ENCODE data around the gene STK32B.

The STK32B gene

DNA sequence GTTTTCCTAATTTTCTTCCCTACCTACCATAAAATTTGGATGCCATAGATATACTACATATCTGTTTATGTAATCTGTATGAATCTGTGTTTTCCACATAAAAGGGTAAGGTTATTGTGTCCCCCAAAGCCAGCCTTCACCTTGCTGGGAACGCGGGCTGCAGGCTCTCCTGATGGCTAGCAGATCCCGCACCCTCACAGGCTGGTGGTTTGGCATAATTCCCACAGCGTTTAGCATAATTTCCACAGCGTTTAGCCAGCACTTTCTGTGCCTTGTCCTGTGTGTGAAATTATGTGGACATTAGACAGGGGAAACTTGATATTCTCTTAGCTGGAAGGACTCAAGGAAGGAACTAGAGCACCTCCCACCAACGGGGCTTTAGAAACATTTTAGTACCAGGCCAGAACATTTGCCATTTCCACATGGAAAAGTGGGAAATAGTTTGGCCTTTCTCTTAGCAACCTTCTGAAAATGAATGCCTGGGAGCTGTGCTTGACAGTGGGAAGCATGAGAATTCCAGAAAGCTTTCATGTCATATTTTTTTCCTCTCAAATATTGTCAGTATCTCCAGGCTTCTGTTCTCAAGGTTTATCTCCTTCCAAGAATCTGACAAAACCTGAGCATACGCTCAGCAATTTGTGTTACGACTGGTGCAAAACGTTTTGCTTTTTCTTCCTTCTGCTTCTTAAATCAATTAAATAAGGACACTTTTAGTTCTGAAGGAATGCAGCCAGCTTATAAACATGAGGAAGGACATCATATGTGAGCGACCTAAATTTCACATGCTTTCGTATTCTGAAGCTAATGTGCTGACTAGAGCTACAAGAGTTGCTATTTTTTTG, 67.9 kb downstream of the STK32B start:
- no peak for DNase-seq
- Histone ChIP-seq H3K36me3 (no peaks in the 10 kb centered on the region), H3K27ac (no peak overlapping the region), H3K27me3 (ENCODE audit: insufficient read depth, low read depth, severe bottlenecking) (no peaks in the 10 kb centered on the region), H3K4me3 (ENCODE audit: low read depth, low read length) (no peak overlapping the region), H3K9me3 (ENCODE audit: severe bottlenecking) (no peaks in the 10 kb centered on the region)
- TF ChIP-seq, protein P1, sequence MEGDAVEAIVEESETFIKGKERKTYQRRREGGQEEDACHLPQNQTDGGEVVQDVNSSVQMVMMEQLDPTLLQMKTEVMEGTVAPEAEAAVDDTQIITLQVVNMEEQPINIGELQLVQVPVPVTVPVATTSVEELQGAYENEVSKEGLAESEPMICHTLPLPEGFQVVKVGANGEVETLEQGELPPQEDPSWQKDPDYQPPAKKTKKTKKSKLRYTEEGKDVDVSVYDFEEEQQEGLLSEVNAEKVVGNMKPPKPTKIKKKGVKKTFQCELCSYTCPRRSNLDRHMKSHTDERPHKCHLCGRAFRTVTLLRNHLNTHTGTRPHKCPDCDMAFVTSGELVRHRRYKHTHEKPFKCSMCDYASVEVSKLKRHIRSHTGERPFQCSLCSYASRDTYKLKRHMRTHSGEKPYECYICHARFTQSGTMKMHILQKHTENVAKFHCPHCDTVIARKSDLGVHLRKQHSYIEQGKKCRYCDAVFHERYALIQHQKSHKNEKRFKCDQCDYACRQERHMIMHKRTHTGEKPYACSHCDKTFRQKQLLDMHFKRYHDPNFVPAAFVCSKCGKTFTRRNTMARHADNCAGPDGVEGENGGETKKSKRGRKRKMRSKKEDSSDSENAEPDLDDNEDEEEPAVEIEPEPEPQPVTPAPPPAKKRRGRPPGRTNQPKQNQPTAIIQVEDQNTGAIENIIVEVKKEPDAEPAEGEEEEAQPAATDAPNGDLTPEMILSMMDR (IDR thresholded peaks at IDR 0.05; ENCODE audit: low read depth, low read length) = no peak

DNA sequence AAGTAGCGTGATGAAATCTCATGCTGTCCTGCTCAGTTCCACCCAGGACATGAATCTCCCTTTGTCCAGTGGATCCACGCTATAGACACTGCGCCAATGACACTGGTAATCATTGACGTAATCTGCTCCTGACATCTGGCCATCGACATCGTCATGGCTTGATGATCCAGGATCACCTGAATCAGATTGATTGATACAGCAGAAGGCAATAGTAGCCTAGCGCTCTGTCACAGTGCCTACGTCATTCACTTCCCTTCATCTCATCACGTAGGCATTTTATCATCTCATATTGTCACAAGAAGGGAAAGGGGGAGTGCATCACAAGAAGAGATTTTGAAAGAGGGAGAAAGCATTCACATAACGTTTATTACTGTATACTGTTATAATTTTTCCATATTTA, 68.8 kb downstream of the STK32B start:
- no peaks in the 10 kb centered on the region for H3K9me3 ChIP-seq (ENCODE audit: severe bottlenecking)
- DNase-seq = no peak
- no peak overlapping the region for H3K4me3 ChIP-seq (ENCODE audit: low read depth, low read length)
- no peaks in the 10 kb centered on the region for H3K27me3 ChIP-seq (ENCODE audit: insufficient read depth, low read depth, severe bottlenecking)
- H3K36me3 ChIP-seq = no peaks in the 10 kb centered on the region
- H3K27ac ChIP-seq = no peak overlapping the region
- TF ChIP-seq, protein P1 (IDR thresholded peaks at IDR 0.05; ENCODE audit: low read depth, low read length) = no peak

DNA sequence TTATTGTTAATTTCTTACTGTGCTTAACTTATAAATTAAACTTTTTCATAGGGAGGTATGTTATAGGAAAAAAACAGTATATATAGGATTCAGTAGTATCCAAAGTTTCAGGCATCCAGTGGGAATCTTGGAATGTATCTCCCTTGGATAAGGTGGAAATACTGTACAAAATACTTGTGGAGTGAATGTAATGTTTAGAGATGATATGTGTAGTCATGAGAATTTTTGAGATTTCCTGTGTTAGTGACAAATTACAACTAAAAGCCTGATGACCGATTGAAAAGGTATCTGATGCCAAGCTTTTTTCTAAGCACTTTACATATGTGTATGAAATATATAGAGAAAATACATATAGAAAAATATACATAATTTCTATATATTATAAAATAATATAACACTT, 69.2 kb downstream of the STK32B start:
- DNase-seq = no peak
- Histone ChIP-seq H3K27ac (no peak overlapping the region), H3K27me3 (ENCODE audit: insufficient read depth, low read depth, severe bottlenecking) (no peaks in the 10 kb centered on the region), H3K36me3 (no peaks in the 10 kb centered on the region), H3K9me3 (ENCODE audit: severe bottlenecking) (no peaks in the 10 kb centered on the region), H3K4me3 (ENCODE audit: low read depth, low read length) (no peak overlapping the region)
- TF ChIP-seq, protein P1 (IDR thresholded peaks at IDR 0.05; ENCODE audit: low read depth, low read length) = no peak

DNA sequence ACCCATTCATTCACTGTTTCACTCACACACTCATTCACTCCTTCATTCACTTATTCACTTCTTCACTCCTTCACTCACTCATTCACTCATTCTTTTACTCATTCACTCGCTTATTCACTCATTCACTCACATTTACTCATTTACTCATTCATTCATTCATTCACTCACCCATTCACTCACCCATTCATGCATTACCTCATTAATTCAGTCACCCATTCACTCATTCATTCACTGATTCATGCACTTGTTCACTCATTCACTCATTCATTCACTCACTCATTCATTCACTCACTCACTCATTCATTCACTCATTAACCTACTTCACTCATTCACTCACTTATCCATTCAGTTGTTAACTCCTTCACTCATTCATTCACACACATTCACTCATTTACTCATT, 70.8 kb downstream of the STK32B start:
- Histone ChIP-seq H3K27me3 (ENCODE audit: insufficient read depth, low read depth, severe bottlenecking) (no peaks in the 10 kb centered on the region), H3K36me3 (no peaks in the 10 kb centered on the region), H3K4me3 (ENCODE audit: low read depth, low read length) (no peak overlapping the region), H3K27ac (no peak overlapping the region), H3K9me3 (ENCODE audit: severe bottlenecking) (no peaks in the 10 kb centered on the region)
- DNase-seq = no peak
- TF ChIP-seq, protein P1 (IDR thresholded peaks at IDR 0.05; ENCODE audit: low read depth, low read length) = no peak

DNA sequence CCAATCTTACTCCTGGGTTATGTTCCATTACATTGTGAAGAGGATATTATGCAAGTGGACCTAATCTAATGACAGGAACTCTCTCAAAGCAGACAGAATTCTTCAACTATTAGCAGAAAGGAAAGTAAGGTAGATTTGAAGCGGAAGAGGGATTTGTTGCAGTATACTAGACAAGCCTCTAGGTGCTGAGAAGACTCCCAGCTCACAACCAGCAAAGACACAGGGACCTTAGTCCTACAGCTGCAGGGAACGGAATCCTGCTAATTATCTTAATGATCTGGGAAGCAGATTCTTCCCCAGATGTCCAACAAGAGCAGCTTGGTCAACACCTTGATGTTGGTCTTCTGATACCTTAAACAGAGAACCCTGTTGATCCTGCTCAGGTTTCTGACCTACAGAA, 73.6 kb downstream of the STK32B start:
- TF ChIP-seq, protein P1 (IDR thresholded peaks at IDR 0.05; ENCODE audit: low read depth, low read length) = peak; percentile 44
- Histone ChIP-seq H3K9me3 (ENCODE audit: severe bottlenecking) (no peaks in the 10 kb centered on the region), H3K27ac (no peak overlapping the region), H3K36me3 (no peaks in the 10 kb centered on the region), H3K27me3 (ENCODE audit: insufficient read depth, low read depth, severe bottlenecking) (no peaks in the 10 kb centered on the region), H3K4me3 (ENCODE audit: low read depth, low read length) (no peak overlapping the region)
- peak; percentile 13 for DNase-seq

DNA sequence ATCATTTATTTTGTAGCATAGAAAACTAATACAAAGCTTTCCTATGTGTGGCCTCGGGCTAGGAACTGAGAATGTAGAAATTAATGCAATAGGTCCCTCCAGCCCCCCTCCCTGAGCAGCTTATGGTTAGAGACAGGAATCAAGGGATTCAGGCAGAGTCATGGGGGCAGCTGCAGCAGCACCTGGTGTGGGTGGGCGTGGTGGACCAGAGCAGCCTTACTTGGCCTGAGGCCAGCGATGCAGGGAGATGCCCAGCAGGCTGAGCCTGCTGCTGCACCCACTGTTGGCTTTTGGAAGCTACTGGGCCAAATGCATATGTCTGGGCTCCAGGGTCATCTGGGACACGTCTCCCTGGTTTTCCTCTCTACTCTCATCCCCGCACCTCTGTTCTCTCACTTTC, 74.0 kb downstream of the STK32B start:
- TF ChIP-seq, protein P1 (IDR thresholded peaks at IDR 0.05; ENCODE audit: low read depth, low read length) = no peak
- Histone ChIP-seq H3K27me3 (ENCODE audit: insufficient read depth, low read depth, severe bottlenecking) (no peaks in the 10 kb centered on the region), H3K36me3 (no peaks in the 10 kb centered on the region), H3K9me3 (ENCODE audit: severe bottlenecking) (no peaks in the 10 kb centered on the region), H3K4me3 (ENCODE audit: low read depth, low read length) (no peak overlapping the region), H3K27ac (no peak overlapping the region)
- peak; percentile 65 for DNase-seq
